Measurements from ENCODE around the gene SUN5.
A peak's percentile ranks its signal among the peaks of the same experiment; 100 is the strongest.

Gene SUN5

GRCh38 chr20:33013701-33014326, 9.6 kb upstream of the SUN5 start:
- DNase-seq, result no peak

GRCh38 chr20:33012327-33013189, 8.3 kb upstream of the SUN5 start:
- no peak for DNase-seq

- no peak for DNase-seq
Measured at GRCh38 chr20:33010674-33011449, 6.6 kb upstream of the SUN5 start.

GRCh38 chr20:33010133-33010504, 5.9 kb upstream of the SUN5 start:
- DNase-seq, result no peak

- no peak for DNase-seq
Measured at GRCh38 chr20:33009214-33010132, 5.2 kb upstream of the SUN5 start.

GRCh38 chr20:33008336-33009213, 4.3 kb upstream of the SUN5 start:
- DNase-seq, result no peak

GRCh38 chr20:33007376-33008335, 3.4 kb upstream of the SUN5 start, which contains the start of gene BPIFB2:
Gene BPIFB2, plus strand, starts transcription at chr20:33007704. Its CDS starts 871 bp downstream, at chr20:33008575.
- no peak for DNase-seq

- DNase-seq, result no peak
Measured at GRCh38 chr20:33006776-33007375, 2.6 kb upstream of the SUN5 start.

- no peak for DNase-seq
Measured at GRCh38 chr20:33005908-33006775, 1.9 kb upstream of the SUN5 start.

GRCh38 chr20:33005132-33005566, 916 bp upstream of the SUN5 start:
- DNase-seq, result peak; percentile 32

GRCh38 chr20:33002087-33002808, 2.0 kb downstream of the SUN5 start:
- DNase-seq, result no peak

GRCh38 chr20:33000802-33001466, 3.3 kb downstream of the SUN5 start:
- DNase-seq, result no peak

- DNase-seq, result no peak
Measured at GRCh38 chr20:32999603-33000250, 4.5 kb downstream of the SUN5 start.

- DNase-seq, result no peak
Measured at GRCh38 chr20:32997431-32997830, 6.8 kb downstream of the SUN5 start.

- DNase-seq, result no peak
Measured at GRCh38 chr20:32995802-32996201, 8.4 kb downstream of the SUN5 start.

GRCh38 chr20:32993496-32994050, 10.7 kb downstream of the SUN5 start:
- DNase-seq, result peak; percentile 45

Measured in activated CD8-positive, alpha-beta memory T cell treated with anti-CD3 and anti-CD28 coated beads, Interleukin-2, amount 50 U/mL, for 4 hours (primary cell).